ENCODE results near the gene CPED1. TPM values are rescaled to one million over a fixed set of nuclear protein-coding genes. Genes with fewer than 3 reads are reported as not detected.

CPED1 gene
- total RNA-seq, 1 donor from 2014 or later = 2.1 TPM

DNA sequence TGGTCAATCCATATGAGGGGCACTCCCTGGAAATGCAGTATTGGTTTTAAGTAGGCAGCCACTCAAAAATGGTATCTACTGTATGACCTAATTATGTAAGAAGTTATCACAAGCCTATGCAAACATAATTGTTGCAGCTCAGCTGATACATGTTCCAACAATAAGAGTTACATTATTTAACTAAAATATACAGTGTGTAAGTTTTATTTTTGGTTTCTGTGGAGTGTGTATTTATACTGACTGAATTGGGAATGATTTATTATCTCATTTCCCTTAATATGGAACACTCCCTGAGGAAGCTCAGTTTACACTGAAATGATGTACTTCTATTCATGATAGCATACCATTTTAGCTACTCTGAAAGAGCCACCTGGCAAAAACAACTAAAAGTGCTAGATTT, 40.5 kb upstream of the CPED1 start:
- DNase-seq (ENCODE audit: low read depth) = no peak
- TF ChIP-seq, protein P1, sequence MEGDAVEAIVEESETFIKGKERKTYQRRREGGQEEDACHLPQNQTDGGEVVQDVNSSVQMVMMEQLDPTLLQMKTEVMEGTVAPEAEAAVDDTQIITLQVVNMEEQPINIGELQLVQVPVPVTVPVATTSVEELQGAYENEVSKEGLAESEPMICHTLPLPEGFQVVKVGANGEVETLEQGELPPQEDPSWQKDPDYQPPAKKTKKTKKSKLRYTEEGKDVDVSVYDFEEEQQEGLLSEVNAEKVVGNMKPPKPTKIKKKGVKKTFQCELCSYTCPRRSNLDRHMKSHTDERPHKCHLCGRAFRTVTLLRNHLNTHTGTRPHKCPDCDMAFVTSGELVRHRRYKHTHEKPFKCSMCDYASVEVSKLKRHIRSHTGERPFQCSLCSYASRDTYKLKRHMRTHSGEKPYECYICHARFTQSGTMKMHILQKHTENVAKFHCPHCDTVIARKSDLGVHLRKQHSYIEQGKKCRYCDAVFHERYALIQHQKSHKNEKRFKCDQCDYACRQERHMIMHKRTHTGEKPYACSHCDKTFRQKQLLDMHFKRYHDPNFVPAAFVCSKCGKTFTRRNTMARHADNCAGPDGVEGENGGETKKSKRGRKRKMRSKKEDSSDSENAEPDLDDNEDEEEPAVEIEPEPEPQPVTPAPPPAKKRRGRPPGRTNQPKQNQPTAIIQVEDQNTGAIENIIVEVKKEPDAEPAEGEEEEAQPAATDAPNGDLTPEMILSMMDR (conservative IDR thresholded peaks at IDR 0.05; ENCODE audit: low read depth, low read length) = no peak
- no peak overlapping the region for H3K4me3 ChIP-seq (ENCODE audit: low read depth, low read length)

DNA sequence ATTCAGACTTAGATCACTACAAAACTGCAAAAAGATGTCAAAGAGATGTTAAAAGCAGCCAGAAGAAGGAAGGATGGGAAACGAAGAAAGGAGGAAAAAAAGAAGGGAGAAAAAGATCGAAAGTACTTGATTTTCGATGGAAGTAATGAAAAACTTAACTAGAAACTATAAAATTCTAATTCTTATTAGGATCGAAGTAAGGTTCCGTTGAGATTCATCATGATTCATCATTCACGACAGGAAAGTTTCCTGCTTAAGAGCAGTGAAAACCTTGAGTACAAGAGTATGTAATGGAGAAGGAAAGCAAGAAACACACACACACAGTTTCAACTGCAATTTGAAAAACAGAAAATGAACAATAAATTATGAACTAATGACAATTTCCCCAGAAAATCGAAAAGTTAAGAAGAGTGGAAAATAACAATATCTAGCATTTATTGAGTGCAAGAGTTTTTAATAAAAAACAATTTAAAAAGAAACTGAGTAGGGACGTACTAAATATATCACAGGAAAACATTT, 39.1 kb upstream of the CPED1 start:
- DNase-seq (ENCODE audit: low read depth) = no peak
- TF ChIP-seq, protein P1 (conservative IDR thresholded peaks at IDR 0.05; ENCODE audit: low read depth, low read length) = no peak
- peak overlapping the region; percentile 68 for H3K4me3 ChIP-seq (ENCODE audit: low read depth, low read length)

DNA sequence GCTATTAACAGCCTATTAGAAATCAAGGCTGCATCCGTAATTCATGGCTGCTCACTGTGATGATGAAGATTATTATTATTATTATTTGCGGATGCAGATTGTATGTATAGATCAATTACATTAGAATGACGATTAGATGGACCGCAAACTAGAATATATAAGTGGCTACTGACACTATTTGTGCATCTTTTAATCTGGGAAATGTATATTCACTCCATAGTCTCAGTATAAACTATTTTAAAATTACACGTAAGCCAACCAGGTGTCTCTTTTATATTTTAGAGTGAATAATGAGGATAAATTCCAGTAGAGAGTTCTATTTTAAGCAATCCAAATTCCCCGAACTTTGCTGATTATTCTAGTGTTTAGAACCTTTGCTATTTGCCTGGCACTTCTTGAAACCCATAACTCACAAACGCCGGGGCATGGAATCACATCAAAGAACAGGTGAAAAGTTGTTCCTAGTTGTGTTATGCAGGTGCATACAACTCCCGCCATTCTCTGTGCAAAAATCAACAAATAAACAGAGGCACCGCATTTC, 38.4 kb upstream of the CPED1 start:
- H3K4me3 ChIP-seq (ENCODE audit: low read depth, low read length) = peak overlapping the region; percentile 68
- no peak for DNase-seq (ENCODE audit: low read depth)
- TF ChIP-seq, protein P1 (conservative IDR thresholded peaks at IDR 0.05; ENCODE audit: low read depth, low read length) = no peak

DNA sequence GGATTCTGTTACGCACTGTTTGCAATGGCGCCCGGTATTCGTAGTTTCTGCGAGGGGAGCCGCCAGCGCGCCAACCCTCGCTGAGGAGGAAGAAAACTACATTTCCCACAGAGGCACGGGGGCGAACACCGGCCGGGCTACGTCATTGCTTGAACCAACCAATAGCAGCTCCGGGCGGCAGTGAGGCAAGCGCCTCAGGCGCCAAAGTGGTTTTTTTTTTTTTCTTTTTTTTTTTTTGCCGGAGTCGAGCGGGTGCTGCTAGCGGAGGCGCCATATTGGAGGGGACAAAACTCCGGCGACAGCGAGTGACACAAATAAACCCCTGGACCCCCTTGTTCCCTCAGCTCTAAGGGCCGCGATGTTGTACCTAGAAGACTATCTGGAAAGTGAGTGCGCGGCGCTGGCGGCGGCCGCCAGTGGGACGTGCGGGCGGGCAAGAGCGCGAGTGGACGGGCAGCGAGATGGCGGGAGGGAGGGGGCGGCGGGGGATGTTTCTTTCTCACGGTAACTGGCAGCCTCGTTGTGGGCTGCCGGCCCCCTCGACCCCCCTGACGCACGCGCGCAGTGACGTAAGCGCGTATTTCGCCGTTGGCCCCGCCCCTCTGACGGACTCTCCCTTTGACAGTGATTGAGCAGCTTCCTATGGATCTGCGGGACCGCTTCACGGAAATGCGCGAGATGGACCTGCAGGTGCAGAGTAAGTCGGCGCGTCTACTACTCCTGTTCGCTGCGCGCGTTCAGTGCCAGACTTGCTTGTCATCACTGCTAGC, 37.8 kb upstream of the CPED1 start, which contains the start of gene ING3:
TSS of gene ING3 (plus strand) at position 239 of the 770 bp plus-strand sequence. CDS start at position 359, 120 bp downstream.
- peak; percentile 78 for DNase-seq (ENCODE audit: low read depth)
- TF ChIP-seq, protein P1 (conservative IDR thresholded peaks at IDR 0.05; ENCODE audit: low read depth, low read length) = no peak

DNA sequence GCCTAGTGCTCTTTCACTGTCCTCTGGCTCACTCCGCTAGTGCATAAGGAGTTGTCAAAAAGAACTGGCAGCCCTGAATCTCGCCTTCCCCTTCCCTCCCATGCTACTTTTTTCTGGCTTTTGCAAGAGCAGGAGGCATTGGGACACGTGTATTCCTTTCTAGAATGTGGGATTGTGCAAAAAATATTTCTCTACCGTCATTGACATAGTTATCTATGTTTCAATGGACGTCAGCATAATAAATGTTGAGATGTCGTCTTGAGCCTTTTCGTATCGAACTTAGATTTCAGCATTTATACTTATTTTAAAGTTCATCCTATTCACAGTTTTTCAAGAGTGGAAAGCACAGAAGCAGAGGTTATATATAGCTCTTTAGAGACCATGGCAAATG, 37.2 kb upstream of the CPED1 start:
- no peak for DNase-seq (ENCODE audit: low read depth)
- H3K4me3 ChIP-seq (ENCODE audit: low read depth, low read length) = peak overlapping the region; percentile 68
- TF ChIP-seq, protein P1 (conservative IDR thresholded peaks at IDR 0.05; ENCODE audit: low read depth, low read length) = no peak

More for the DNA sequence above, 37.8 kb upstream of the CPED1 start, which contains the start of gene ING3:
- H3K4me3 ChIP-seq (ENCODE audit: low read depth, low read length) = peak within 1 kb of the TSS; percentile 68

DNA sequence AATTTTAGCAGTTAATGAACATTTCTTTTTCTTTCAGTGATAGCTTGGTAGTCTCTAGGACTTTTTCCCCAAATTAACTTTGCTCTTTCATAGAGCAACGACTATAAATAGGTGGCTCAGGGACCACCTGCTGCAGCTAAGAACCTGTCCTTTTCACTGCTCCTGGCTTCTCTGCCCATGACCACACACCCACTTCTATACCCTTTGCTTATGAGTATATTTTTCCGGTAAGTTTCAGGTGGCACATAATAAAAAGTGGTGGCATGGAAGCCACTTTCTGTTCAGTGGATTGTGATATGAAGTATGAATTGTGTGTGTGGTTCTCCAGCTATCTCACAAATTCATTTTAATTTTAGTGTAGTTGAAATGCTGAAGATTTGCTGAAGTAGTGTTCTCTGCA, 36.7 kb upstream of the CPED1 start:
- DNase-seq (ENCODE audit: low read depth) = no peak
- peak overlapping the region; percentile 68 for H3K4me3 ChIP-seq (ENCODE audit: low read depth, low read length)
- TF ChIP-seq, protein P1 (conservative IDR thresholded peaks at IDR 0.05; ENCODE audit: low read depth, low read length) = no peak

Data from epithelial cell of proximal tubule (primary cell).